Gastroesophageal sphincter (tissue), 4 donors: ENCODE data around the gene MAP4K1. TPM values are rescaled to one million over a fixed set of nuclear protein-coding genes. Genes with fewer than 3 reads are reported as not detected.
A peak's percentile ranks its signal among the peaks of the same experiment; 100 is the strongest.
"Not testable (repeated sequence)": the region's sequence is repeated elsewhere in the genome, so short reads cannot be mapped to it uniquely, and the experiment has no call there.

Experiments
- ATAC-seq: fragments of 150-250 bp; one replicate; pipeline ENCODE4 v1.9.1; 2016; ENCODE audit warnings: mild to moderate bottlenecking, moderate library complexity
- H3K27ac ChIP-seq, 4 donors: fragments of 200-600 bp; sonication (generic) in 3 of 4; 1 replicate in 3 of 4; 2 replicates in 1 of 4; pipeline ENCODE4 v1.5.1; 2016 to 2019
- H3K27me3 ChIP-seq: fragments of 200-600 bp; sonication (generic); one replicate; pipeline ENCODE4 v1.5.1; 2019
- H3K36me3 ChIP-seq, 2 donors: fragments of 200-600 bp; sonication (generic); one replicate each; pipeline ENCODE4 v1.5.1; 2019; ENCODE audit warnings: control low read depth in 1 of 2
- H3K4me1 ChIP-seq, 3 donors: fragments of 200-600 bp; sonication (generic); 1 replicate in 2 of 3; 2 replicates in 1 of 3; pipeline ENCODE4 v1.5.1; 2016 to 2019; ENCODE audit warnings: control low read depth in 2 of 3
- H3K4me3 ChIP-seq, 2 donors: fragments of 200-600 bp; sonication (generic); one replicate each; pipeline ENCODE4 v1.5.1; 2019; ENCODE audit warnings: mild to moderate bottlenecking in 1 of 2, moderate library complexity in 1 of 2
- H3K9me3 ChIP-seq, 3 donors: fragments of 200-600 bp; sonication (generic); one replicate each; pipeline ENCODE4 v1.5.1; 2017 to 2019; ENCODE audit warnings: control low read depth in 2 of 3
- CTCF ChIP-seq, 4 experiments: fragments of 200-600 bp in 2 of 4; fragments of 450-650 bp in 2 of 4; sonication (generic) in 1 of 4; IDR thresholded peaks; one replicate each; pipeline ENCODE4 v1.5.1; 2017 to 2019; ENCODE audit warnings: antibody characterized with exemption in 4 of 4, mild to moderate bottlenecking in 2 of 4, moderate library complexity in 2 of 4
- EP300 ChIP-seq: sonication (generic); formaldehyde crosslinking; IDR thresholded peaks from one replicate; pipeline ENCODE4 v1.6.1; 2017; ENCODE audit warnings: antibody characterized with exemption, mild to moderate bottlenecking
- POLR2A ChIP-seq, 2 donors: fragments of 450-650 bp; IDR thresholded peaks; one replicate each; pipeline ENCODE4 v1.6.1; 2017; ENCODE audit warnings: antibody characterized with exemption in 2 of 2, mild to moderate bottlenecking in 2 of 2, moderate library complexity in 1 of 2
- POLR2AphosphoS5 ChIP-seq: sonication (generic); formaldehyde crosslinking; IDR thresholded peaks from one replicate; pipeline ENCODE4 v1.6.1; 2017; ENCODE audit warnings: antibody characterized with exemption
- WGBS, 2 donors: methylation state at CpG; one replicate each; pipeline ENCODE4 v1.1.5; 2018; ENCODE audit warnings: low coverage in 1 of 2; 5-methylcytosine and 5-hydroxymethylcytosine counted together
- total RNA-seq, 4 donors: library from RNA; depleted of rRNA; stranded (reverse); fragments of >200 nt; gene quantifications; one replicate each; pipeline ENCODE4 v1.1.0, GENCODE V29; 2016

The MAP4K1 gene
- total RNA-seq, 4 donors from 2014 or later: 0.62 to 16.1 (median 3.1) TPM

GRCh38 chr19:38638461-38638860 lies 20.7 kb upstream of the MAP4K1 start:
- Histone ChIP-seq H3K9me3 (no peaks in the 10 kb centered on the region), H3K36me3 (peaks cover 0 to 47% of the 10 kb centered on the region in 2 donors), H3K4me1 (peaks cover 0 to 23% (median 0%) of the 10 kb centered on the region in 3 donors), H3K27me3 (no peaks in the 10 kb centered on the region), H3K27ac (peak overlapping the region in 1 of 4 donors; percentile 6), H3K4me3 (no peak overlapping the region)
- ATAC-seq: no peak
- WGBS, 2 donors: 92 to 96% methylated on average over 3 of the region's 3 CpGs
- TF ChIP-seq POLR2A (IDR thresholded peaks at IDR 0.05) (no peak), POLR2AphosphoS5 (no peak)

GRCh38 chr19:38635483-38636399 lies 18.0 kb upstream of the MAP4K1 start:
- WGBS, 2 donors: 79 to 83% methylated on average over 12 to 13 of the region's 17 CpGs

GRCh38 chr19:38634757-38635482 lies 17.2 kb upstream of the MAP4K1 start:
- Histone ChIP-seq H3K36me3 (peaks cover 0 to 82% of the 10 kb centered on the region in 2 donors), H3K27me3 (no peaks in the 10 kb centered on the region), H3K9me3 (no peaks in the 10 kb centered on the region), H3K4me3 (no peak overlapping the region), H3K27ac (peak overlapping the region in 3 of 4 donors; percentile 47 to 66 (median 62)), H3K4me1 (peaks cover 0 to 23% (median 0%) of the 10 kb centered on the region in 3 donors)
- ATAC-seq: peak; percentile 47
- WGBS, 2 donors: 60 to 70% methylated on average over 2 to 4 of the region's 17 CpGs
- TF ChIP-seq POLR2A (IDR thresholded peaks at IDR 0.05) (no peak), EP300 (no peak), CTCF (IDR thresholded peaks at IDR 0.05) (peak in 3 of 4 experiments; percentile 88 to 96 (median 94))

More at GRCh38 chr19:38635483-38636399, 18.0 kb upstream of the MAP4K1 start:
- Histone ChIP-seq H3K27ac (peak overlapping the region in 3 of 4 donors; percentile 57 to 66 (median 62)), H3K4me3 (no peak overlapping the region), H3K4me1 (peaks cover 0 to 23% (median 0%) of the 10 kb centered on the region in 3 donors), H3K36me3 (peaks cover 0 to 74% of the 10 kb centered on the region in 2 donors), H3K9me3 (no peaks in the 10 kb centered on the region), H3K27me3 (no peaks in the 10 kb centered on the region)
- no peak for ATAC-seq
- TF ChIP-seq POLR2A (IDR thresholded peaks at IDR 0.05): no peak
- no peak for TF ChIP-seq POLR2AphosphoS5
- no peak for TF ChIP-seq EP300
- no peak for TF ChIP-seq CTCF (IDR thresholded peaks at IDR 0.05)

- 87 to 91% methylated on average over 7 to 9 of the region's 16 CpGs for WGBS, 2 donors
- H3K4me1 ChIP-seq: peaks cover 0 to 23% (median 0%) of the 10 kb centered on the region in 3 donors
- no peaks in the 10 kb centered on the region for H3K9me3 ChIP-seq
- TF ChIP-seq CTCF (IDR thresholded peaks at IDR 0.05) (no peak), POLR2A (IDR thresholded peaks at IDR 0.05) (no peak), POLR2AphosphoS5 (no peak), EP300 (no peak)
- no peaks in the 10 kb centered on the region for H3K27me3 ChIP-seq
- peaks cover 0 to 91% of the 10 kb centered on the region in 2 donors for H3K36me3 ChIP-seq
- no peak overlapping the region for H3K27ac ChIP-seq
- H3K4me3 ChIP-seq: no peak overlapping the region
- no peak for ATAC-seq
These were observed 14.9 kb upstream of the MAP4K1 start for GRCh38 chr19:38632476-38633213.

GRCh38 chr19:38631811-38632475 lies 14.2 kb upstream of the MAP4K1 start:
- H3K9me3 ChIP-seq, H3K4me3 ChIP-seq, ATAC-seq, H3K27ac ChIP-seq, H3K27me3 ChIP-seq: not testable (repeated sequence)
- WGBS, 2 donors: 52 to 64% methylated on average over 4 to 6 of the region's 7 CpGs
- H3K4me1 ChIP-seq: peaks cover 0 to 17% (median 0%) of the 10 kb centered on the region in 3 donors
- H3K36me3 ChIP-seq: peaks cover 0 to 92% of the 10 kb centered on the region in 2 donors

GRCh38 chr19:38631301-38631700 lies 13.5 kb upstream of the MAP4K1 start:
- ATAC-seq, H3K27ac ChIP-seq, H3K9me3 ChIP-seq, H3K4me3 ChIP-seq, H3K27me3 ChIP-seq: not testable (repeated sequence)
- 59% methylated on average over 7 to 10 of the region's 11 CpGs for WGBS, 2 donors
- peaks cover 0 to 92% of the 10 kb centered on the region in 2 donors for H3K36me3 ChIP-seq
- H3K4me1 ChIP-seq: peaks cover 0 to 11% (median 0%) of the 10 kb centered on the region in 3 donors
